Measurements from ENCODE around the gene HRC. TPM values are rescaled to one million over a fixed set of nuclear protein-coding genes. Genes with fewer than 3 reads are reported as not detected.
"Not testable (repeated sequence)": the region's sequence is repeated elsewhere in the genome, so short reads cannot be mapped to it uniquely, and the experiment has no call there.

HRC gene
- total RNA-seq, 1 donor from 2014 or later: 1.8 TPM

- no peak for DNase-seq
Measured at GRCh38 chr19:49125025-49125731, 30.0 kb downstream of the HRC start.

GRCh38 chr19:49123285-49123684 is 31.9 kb downstream of the HRC start:
- H3K4me3 ChIP-seq; intact Hi-C loops (cut with DNase I); H3K27ac ChIP-seq; ATAC-seq; H3K9me3 ChIP-seq; DNase-seq; H3K36me3 ChIP-seq; H3K27me3 ChIP-seq (ENCODE audit: low read depth): not testable (repeated sequence)
- H3K4me1 ChIP-seq: peaks cover 23% of the 10 kb centered on the region

More at GRCh38 chr19:49125025-49125731, 30.0 kb downstream of the HRC start:
- Histone ChIP-seq H3K27ac (no peak overlapping the region), H3K4me1 (peaks cover 16% of the 10 kb centered on the region), H3K27me3 (ENCODE audit: low read depth) (peaks cover 4% of the 10 kb centered on the region), H3K36me3 (no peaks in the 10 kb centered on the region), H3K9me3 (no peaks in the 10 kb centered on the region), H3K4me3 (no peak overlapping the region)
- TF ChIP-seq, protein P1, sequence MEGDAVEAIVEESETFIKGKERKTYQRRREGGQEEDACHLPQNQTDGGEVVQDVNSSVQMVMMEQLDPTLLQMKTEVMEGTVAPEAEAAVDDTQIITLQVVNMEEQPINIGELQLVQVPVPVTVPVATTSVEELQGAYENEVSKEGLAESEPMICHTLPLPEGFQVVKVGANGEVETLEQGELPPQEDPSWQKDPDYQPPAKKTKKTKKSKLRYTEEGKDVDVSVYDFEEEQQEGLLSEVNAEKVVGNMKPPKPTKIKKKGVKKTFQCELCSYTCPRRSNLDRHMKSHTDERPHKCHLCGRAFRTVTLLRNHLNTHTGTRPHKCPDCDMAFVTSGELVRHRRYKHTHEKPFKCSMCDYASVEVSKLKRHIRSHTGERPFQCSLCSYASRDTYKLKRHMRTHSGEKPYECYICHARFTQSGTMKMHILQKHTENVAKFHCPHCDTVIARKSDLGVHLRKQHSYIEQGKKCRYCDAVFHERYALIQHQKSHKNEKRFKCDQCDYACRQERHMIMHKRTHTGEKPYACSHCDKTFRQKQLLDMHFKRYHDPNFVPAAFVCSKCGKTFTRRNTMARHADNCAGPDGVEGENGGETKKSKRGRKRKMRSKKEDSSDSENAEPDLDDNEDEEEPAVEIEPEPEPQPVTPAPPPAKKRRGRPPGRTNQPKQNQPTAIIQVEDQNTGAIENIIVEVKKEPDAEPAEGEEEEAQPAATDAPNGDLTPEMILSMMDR (IDR thresholded peaks at IDR 0.05): no peak
- intact Hi-C loops (cut with DNase I): no loop called here
- no peak for ATAC-seq

DNA sequence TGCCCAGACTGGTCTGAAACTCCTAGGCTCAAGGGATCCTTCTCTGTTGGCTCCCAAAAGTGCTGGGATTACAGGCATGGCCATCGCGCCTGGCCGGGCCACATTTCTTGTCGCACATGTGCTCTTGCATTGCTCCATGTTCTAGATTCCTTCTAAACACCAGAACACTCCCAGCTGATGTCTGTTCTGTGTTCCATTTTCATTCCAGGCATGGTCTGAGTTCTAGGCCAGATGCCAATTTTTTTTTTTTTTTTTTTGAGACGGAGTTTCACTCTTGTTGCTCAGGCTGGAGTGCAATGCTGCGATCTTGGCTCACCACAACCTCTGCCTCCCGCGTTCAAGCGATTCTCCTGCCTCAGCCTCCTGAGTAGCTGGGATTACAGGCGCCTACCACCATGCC is 33.4 kb downstream of the HRC start:
- H3K27ac ChIP-seq; H3K36me3 ChIP-seq; intact Hi-C loops (cut with DNase I); DNase-seq; H3K4me3 ChIP-seq; ATAC-seq; H3K9me3 ChIP-seq; H3K27me3 ChIP-seq (ENCODE audit: low read depth): not testable (repeated sequence)
- peaks cover 27% of the 10 kb centered on the region for H3K4me1 ChIP-seq

- TF ChIP-seq, protein P1 (IDR thresholded peaks at IDR 0.05): no peak
- no peaks in the 10 kb centered on the region for H3K36me3 ChIP-seq
- intact Hi-C loops (cut with DNase I): no loop called here
- H3K4me1 ChIP-seq: peaks cover 27% of the 10 kb centered on the region
- DNase-seq (no peak), ATAC-seq (no peak)
- peaks cover 9% of the 10 kb centered on the region for H3K27me3 ChIP-seq (ENCODE audit: low read depth)
- H3K9me3 ChIP-seq: no peaks in the 10 kb centered on the region
- no peak overlapping the region for H3K27ac ChIP-seq
- no peak overlapping the region for H3K4me3 ChIP-seq
Measured at GRCh38 chr19:49120868-49121267, 34.3 kb downstream of the HRC start.

GRCh38 chr19:49120325-49120683 is 34.9 kb downstream of the HRC start:
- intact Hi-C loops (cut with DNase I): no loop called here
- no peak overlapping the region for H3K27ac ChIP-seq
- TF ChIP-seq, protein P1 (IDR thresholded peaks at IDR 0.05): no peak
- ATAC-seq (no peak), DNase-seq (no peak)
- peaks cover 9% of the 10 kb centered on the region for H3K27me3 ChIP-seq (ENCODE audit: low read depth)
- H3K36me3 ChIP-seq: no peaks in the 10 kb centered on the region
- peak overlapping the region; percentile 80 for H3K4me3 ChIP-seq
- H3K9me3 ChIP-seq: no peaks in the 10 kb centered on the region
- peaks cover 29% of the 10 kb centered on the region for H3K4me1 ChIP-seq

GRCh38 chr19:49119411-49120324 is 35.5 kb downstream of the HRC start, which contains the start of gene PPFIA3:
TSS of gene PPFIA3 (plus strand) at chr19:49119544. CDS start at chr19:49127874, 8,330 bp downstream.
- ATAC-seq (peak; percentile 68 to 71), DNase-seq (peak; percentile 75)
- peaks cover 36% of the 10 kb centered on the region for H3K4me1 ChIP-seq
- peak within 1 kb of the TSS; percentile 80 for H3K4me3 ChIP-seq
- no peaks in the 10 kb centered on the region for H3K9me3 ChIP-seq
- H3K27ac ChIP-seq: peak within 1 kb of the TSS; percentile 99
- peaks cover 9% of the 10 kb centered on the region for H3K27me3 ChIP-seq (ENCODE audit: low read depth)
- H3K36me3 ChIP-seq: no peaks in the 10 kb centered on the region
- intact Hi-C loops (cut with DNase I): no loop called here
- TF ChIP-seq, protein P1 (IDR thresholded peaks at IDR 0.05): no peak

All from lower lobe of right lung (tissue), 2 donors.